Stimulated activated CD4-positive, alpha-beta T cell treated with anti-CD3 and anti-CD28 coated beads, TNF-alpha, amount 100 ng/mL, for 1 hour (primary cell): ENCODE measurements around the gene PCDHA3.
"Not testable (repeated sequence)": the region's sequence is repeated elsewhere in the genome, so short reads cannot be mapped to it uniquely, and the experiment has no call there.

Source experiments
- DNase-seq, 3 donors: peaks; one replicate each; pipeline ENCODE4 v3.0.0-alpha.2; 2020; ENCODE audit warnings: low read depth in 3 of 3, low spot score in 1 of 3

Gene PCDHA3

DNA sequence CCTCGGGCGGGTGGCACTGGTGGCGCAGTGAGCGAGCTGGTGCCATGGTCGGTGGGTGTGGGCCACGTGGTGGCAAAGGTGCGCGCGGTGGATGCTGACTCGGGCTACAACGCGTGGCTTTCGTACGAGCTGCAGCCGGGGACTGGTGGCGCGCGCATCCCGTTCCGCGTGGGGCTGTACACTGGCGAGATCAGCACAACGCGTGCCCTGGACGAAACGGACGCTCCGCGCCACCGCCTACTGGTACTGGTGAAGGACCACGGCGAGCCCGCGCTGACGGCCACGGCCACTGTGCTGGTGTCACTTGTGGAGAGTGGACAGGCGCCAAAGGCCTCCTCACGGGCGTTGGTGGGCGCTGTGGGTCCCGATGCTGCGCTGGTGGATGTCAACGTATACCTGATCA lies 8.0 kb downstream of the PCDHA3 start:
- DNase-seq = no peak

DNA sequence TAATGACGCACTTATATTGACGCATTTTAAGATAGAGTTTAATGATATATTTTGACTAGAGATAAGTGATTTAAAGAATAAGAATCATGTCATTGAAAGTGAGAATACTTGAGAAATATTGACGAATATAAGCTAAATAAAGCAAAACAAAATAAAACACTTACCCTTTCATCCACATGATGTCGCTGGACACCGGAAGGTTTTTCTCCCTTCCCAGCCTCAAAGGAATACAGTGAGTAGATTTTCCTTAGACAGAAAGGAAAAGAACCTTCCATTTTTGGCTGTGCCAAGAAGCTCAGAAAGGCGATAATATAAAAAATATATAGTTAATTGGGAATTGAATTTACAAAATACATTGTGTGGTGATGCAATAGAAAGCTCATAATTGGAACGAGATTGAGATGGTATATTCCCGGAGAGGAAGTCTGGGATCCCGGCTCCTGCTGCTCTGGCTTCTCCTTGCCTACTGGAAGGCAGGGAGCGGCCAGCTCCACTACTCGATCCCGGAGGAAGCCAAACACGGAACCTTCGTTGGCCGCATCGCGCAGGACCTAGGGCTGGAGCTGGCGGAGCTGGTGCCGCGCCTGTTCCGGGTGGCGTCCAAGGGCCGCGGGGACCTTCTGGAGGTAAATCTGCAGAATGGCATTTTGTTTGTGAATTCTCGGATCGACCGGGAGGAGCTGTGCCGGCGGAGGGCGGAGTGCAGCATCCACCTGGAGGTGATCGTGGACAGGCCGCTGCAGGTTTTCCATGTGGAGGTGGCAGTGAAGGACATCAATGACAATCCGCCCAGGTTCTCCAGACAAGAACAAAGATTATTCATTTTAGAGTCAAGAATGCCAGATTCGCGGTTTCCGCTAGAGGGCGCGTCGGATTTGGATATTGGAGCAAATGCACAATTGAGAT lies 20.8 kb downstream of the PCDHA3 start, which contains the start of gene PCDHA5:
TSS of gene PCDHA5 (plus strand) at position 239 of the 906 bp plus-strand sequence.
- DNase-seq = no peak

DNA sequence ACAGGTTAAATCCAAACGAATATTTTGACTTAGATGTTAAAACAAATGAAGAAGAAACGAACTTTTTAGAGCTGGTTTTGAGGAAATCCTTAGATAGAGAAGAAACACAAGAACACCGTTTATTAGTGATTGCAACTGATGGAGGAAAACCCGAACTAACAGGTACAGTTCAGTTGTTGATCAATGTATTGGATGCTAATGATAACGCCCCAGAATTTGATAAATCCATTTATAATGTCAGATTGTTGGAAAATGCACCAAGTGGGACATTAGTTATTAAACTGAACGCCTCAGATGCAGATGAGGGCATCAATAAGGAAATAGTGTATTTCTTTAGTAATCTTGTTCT lies 21.4 kb downstream of the PCDHA3 start:
- DNase-seq = no peak

DNA sequence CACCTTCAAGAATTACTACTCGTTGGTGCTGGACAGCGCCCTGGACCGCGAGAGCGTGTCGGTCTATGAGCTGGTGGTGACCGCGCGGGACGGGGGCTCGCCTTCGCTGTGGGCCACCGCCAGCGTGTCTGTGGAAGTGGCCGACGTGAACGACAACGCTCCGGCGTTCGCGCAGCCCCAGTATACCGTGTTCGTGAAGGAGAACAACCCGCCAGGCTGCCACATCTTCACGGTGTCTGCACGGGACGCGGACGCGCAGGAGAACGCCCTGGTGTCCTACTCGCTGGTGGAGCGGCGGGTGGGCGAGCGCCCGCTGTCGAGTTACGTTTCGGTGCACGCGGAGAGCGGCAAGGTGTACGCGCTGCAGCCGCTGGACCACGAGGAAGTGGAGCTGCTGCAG lies 22.1 kb downstream of the PCDHA3 start:
- DNase-seq = not testable (repeated sequence)

DNA sequence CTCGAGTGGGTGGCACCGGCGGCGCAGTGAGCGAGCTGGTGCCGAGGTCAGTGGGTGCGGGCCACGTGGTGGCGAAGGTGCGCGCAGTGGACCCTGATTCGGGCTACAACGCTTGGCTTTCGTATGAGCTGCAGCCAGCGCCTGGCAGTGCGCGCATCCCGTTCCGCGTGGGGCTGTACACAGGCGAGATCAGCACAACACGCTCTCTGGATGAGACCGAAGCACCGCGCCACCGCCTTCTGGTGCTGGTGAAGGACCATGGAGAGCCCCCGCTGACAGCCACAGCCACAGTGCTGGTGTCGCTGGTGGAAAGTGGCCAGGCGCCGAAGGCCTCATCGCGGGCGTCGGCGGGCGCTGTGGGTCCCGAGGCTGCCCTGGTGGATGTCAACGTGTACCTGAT lies 22.6 kb downstream of the PCDHA3 start:
- no peak for DNase-seq

DNA sequence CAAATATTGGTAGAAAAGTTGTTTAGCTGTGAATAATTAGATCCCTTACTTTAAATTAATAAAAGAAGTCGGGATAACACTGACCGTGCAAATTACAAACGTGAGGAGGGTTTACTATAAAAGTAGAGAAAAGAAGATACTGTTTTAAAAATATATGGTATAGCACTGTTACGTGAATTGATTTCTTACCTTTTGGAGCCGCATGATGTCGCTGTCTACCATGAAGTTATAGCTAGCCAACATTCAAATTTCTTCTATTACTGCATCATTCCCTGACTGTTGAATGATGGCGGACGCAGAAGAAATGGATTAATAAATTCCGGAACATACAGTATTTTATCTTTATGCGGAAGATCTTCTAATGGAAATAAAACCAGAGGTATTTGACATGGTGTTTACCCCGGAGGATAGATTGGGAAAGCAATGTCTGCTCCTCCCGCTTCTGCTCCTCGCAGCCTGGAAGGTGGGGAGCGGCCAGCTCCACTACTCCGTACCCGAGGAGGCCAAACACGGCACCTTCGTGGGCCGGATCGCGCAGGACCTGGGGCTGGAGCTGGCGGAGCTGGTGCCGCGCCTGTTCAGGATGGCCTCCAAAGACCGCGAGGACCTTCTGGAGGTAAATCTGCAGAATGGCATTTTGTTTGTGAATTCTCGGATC lies 27.0 kb downstream of the PCDHA3 start, which contains the start of gene PCDHA6:
TSS of gene PCDHA6 (plus strand) at position 257 of the 658 bp plus-strand sequence. CDS start at position 389, 132 bp downstream.
- DNase-seq = no peak

DNA sequence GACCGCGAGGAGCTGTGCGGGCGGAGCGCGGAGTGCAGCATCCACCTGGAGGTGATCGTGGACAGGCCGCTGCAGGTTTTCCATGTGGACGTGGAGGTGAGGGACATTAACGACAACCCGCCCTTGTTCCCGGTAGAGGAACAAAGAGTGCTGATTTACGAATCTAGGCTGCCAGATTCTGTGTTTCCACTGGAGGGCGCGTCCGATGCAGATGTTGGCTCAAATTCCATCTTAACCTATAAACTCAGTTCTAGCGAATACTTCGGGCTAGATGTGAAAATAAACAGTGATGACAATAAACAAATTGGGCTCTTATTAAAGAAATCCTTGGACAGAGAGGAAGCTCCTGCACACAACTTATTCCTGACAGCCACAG lies 27.5 kb downstream of the PCDHA3 start:
- DNase-seq = no peak

DNA sequence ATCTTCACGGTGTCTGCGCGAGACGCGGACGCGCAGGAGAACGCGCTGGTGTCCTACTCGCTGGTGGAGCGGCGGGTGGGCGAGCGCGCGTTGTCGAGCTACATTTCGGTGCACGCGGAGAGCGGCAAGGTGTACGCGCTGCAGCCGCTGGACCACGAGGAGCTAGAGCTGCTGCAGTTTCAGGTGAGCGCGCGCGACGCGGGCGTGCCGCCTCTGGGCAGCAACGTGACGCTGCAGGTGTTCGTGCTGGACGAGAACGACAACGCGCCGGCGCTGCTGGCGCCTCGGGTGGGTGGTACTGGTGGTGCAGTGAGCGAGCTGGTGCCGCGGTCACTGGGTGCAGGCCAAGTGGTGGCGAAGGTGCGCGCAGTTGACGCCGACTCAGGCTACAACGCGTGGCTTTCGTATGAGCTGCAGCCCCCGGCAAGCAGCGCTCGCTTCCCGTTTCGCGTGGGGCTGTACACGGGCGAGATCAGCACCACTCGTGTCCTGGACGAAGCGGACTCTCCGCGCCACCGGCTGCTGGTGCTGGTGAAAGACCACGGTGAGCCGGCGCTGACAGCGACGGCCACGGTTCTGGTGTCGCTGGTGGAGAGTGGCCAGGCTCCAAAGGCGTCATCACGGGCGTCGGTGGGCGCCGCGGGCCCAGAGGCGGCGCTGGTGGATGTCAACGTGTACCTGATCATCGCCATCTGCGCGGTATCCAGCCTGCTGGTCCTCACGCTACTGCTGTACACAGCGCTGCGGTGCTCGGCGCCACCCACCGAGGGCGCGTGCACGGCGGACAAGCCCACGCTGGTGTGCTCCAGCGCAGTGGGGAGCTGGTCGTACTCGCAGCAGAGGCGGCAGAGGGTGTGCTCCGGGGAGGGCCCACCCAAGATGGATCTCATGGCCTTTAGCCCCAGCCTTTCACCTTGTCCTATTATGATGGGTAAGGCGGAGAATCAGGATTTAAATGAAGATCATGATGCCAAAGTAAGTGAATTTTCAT lies 28.9 kb downstream of the PCDHA3 start:
- not testable (repeated sequence) for DNase-seq

DNA sequence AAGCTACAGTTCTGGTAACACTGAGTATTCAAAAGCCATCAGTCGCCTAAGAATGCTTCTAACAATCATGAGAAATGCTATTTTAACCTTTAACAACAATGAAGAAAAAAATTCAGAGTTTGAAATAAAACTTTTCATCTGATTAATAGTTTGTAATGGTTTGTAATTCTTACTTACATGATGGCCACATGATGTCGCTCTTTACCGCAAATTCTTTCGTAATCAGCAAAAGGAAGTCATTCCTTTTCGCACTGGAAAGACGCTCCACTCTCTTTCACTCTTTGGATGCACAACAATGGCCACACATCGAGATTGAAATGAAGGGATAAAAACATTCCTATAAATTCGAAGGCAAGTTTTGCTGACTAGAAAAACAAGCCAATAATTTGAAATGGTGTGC lies 33.1 kb downstream of the PCDHA3 start, which contains the start of gene PCDHA7:
TSS of gene PCDHA7 (plus strand) at position 277 of the 400 bp plus-strand sequence. CDS start at position 392, 115 bp downstream.
- DNase-seq = no peak

DNA sequence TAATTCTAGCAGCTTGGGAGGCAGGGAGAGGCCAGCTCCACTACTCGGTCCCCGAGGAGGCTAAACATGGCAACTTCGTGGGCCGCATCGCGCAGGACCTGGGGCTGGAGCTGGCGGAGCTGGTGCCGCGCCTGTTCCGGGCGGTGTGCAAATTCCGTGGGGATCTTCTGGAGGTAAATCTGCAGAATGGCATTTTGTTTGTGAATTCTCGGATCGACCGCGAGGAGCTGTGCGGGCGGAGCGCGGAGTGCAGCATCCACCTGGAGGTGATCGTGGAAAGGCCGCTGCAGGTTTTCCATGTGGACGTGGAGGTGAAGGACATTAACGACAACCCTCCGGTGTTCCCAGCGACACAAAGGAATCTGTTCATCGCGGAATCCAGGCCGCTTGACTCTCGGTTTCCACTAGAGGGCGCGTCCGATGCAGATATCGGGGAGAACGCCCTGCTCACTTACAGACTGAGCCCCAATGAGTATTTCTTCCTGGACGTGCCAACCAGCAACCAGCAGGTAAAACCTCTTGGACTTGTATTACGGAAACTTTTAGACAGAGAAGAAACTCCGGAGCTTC lies 33.7 kb downstream of the PCDHA3 start:
- not testable (repeated sequence) for DNase-seq

DNA sequence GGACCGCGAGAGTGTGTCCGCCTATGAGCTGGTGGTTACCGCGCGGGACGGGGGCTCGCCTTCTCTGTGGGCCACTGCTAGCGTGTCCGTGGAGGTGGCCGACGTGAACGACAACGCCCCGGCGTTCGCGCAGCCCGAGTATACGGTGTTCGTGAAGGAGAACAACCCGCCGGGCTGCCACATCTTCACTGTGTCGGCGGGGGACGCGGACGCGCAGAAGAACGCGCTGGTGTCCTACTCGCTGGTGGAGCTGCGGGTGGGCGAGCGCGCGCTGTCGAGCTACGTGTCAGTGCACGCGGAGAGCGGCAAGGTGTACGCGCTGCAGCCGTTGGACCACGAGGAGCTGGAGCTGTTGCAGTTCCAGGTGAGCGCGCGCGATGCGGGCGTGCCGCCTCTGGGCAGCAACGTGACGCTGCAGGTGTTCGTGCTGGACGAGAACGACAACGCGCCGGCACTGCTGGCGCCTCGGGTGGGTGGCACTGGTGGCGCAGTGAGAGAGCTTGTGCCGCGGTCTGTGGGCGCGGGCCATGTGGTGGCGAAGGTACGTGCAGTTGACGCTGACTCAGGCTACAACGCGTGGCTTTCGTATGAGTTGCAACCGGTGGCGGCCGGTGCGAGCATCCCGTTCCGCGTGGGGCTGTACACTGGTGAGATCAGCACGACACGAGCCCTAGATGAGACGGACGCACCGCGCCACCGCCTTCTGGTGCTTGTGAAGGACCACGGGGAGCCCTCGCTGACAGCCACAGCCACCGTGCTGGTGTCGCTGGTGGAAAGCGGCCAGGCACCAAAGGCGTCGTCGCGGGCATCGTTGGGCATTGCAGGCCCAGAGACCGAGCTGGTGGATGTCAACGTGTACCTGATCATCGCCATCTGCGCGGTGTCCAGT lies 35.0 kb downstream of the PCDHA3 start:
- DNase-seq = no peak

DNA sequence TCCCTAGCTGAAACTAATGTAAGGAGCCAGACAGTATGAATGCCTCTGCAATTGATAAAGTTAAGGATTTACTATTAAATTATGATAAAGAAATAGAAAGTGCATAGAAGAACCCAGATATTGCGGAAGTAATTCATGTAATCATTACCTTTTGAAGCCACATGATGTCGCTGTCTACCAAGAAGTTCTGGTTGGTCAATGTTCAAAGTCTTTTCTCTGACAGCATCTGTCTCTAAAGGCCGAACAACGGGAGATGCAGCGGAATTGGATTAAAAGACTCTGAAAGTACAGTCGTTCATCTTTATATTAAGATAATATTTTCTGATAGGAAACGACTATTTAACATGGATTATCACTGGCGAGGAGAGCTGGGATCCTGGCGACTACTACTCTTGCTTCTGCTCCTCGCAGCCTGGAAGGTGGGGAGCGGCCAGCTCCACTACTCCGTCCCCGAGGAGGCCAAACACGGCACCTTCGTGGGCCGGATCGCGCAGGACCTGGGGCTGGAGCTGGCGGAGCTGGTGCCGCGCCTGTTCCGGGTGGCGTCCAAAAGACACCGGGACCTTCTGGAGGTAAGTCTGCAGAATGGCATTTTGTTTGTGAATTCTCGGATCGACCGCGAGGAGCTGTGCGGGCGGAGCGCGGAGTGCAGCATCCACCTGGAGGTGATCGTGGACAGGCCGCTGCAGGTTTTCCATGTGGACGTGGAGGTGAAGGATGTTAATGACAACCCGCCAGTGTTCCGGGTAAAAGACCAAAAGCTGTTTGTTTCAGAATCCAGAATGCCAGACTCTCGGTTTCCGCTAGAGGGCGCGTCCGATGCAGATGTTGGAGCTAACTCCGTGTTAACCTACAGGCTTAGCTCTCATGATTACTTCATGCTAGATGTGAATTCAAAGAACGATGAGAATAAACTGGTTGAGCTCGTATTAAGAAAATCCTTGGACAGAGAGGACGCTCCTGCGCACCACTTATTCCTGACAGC lies 40.4 kb downstream of the PCDHA3 start, which contains the start of gene PCDHA8:
TSS of gene PCDHA8 (plus strand) at position 210 of the 985 bp plus-strand sequence. CDS start at position 345, 135 bp downstream.
- no peak for DNase-seq

DNA sequence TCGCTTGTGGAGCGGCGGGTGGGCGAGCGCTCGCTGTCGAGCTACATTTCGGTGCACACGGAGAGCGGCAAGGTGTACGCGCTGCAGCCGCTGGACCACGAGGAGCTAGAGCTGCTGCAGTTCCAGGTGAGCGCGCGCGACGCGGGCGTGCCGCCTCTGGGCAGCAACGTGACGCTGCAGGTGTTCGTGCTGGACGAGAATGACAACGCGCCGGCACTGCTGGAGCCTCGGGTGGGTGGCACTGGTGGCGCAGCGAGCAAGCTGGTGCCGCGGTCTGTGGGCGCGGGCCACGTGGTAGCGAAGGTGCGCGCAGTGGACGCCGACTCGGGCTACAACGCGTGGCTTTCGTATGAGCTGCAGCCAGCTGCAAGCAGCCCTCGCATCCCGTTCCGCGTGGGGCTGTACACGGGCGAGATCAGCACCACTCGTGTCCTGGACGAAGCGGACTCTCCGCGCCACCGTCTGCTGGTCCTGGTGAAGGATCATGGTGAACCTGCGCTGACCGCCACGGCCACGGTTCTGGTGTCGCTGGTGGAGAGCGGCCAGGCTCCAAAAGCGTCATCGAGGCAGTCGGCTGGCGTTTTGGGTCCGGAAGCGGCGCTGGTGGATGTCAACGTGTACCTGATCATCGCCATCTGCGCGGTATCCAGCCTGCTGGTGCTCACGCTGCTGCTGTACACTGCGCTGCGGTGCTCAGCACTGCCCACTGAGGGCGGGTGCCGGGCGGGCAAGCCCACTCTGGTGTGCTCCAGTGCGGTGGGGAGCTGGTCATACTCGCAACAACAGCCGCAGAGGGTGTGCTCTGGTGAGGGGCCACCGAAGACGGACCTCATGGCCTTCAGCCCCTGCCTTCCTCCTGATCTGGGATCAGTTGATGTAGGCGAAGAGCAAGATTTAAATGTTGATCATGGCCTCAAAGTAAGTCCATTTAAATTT lies 42.2 kb downstream of the PCDHA3 start:
- DNase-seq = no peak

DNA sequence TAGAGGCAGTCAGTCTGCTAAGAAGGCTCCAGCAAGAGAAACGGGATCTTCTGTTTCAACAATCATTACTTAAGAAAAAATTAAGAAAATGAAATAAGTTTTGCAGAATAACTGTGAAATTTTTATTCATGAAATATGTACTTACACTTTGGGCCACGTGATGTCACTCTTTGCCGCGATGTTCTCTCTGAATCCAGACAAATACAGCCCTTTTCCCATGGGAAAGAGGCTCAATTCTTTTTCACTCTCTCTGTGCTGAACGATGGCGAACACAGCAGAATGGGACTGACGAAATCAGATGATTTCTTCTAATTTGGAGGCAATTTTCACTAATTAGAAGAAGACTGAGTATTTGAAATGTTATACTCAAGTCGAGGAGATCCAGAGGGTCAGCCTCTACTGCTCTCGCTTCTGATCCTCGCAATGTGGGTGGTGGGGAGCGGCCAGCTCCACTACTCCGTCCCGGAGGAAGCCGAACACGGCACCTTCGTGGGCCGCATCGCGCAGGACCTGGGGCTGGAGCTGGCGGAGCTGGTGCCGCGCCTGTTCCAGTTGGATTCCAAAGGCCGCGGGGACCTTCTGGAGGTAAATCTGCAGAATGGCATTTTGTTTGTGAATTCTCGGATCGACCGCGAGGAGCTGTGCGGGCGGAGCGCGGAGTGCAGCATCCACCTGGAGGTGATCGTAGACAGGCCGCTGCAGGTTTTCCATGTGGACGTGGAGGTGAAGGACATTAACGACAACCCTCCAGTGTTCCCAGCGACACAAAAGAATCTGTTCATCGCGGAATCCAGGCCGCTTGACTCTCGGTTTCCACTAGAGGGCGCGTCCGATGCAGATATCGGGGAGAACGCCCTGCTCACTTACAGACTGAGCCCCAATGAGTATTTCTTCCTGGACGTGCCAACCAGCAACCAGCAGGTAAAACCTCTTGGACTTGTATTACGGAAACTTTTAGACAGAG lies 47.6 kb downstream of the PCDHA3 start, which contains the start of gene PCDHA9:
TSS of gene PCDHA9 (plus strand) at position 244 of the 964 bp plus-strand sequence. CDS start at position 358, 114 bp downstream.
- DNase-seq = not testable (repeated sequence)

DNA sequence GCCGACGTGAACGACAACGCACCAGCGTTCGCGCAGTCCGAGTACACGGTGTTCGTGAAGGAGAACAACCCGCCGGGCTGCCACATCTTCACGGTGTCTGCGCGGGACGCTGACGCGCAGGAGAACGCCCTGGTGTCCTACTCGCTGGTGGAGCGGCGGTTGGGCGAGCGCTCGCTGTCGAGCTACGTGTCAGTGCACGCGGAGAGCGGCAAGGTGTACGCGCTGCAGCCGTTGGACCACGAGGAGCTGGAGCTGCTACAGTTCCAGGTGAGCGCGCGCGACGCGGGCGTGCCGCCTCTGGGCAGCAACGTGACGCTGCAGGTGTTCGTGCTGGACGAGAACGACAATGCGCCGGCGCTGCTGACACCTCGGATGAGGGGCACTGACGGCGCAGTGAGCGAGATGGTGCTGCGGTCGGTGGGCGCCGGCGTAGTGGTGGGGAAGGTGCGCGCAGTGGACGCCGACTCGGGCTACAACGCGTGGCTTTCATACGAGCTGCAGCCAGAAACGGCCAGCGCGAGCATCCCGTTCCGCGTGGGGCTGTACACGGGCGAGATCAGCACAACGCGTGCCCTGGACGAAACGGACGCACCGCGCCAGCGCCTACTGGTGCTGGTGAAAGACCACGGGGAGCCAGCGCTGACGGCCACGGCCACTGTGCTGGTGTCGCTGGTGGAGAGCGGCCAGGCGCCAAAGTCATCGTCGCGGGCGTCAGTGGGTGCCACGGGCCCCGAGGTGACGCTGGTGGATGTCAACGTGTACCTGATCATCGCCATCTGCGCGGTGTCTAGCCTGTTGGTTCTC lies 49.2 kb downstream of the PCDHA3 start:
- not testable (repeated sequence) for DNase-seq
